Urothelium cell line (cell line): Measurements from ENCODE around the gene ZCCHC9.
"Not testable (repeated sequence)": the region's sequence is repeated elsewhere in the genome, so short reads cannot be mapped to it uniquely, and the experiment has no call there.

Source experiments
- DNase-seq: peaks from one replicate; pipeline ENCODE4 v3.0.0; 2011; ENCODE audit warnings: low spot score, mixed read lengths
- FAIRE-seq: peaks from 2 replicates; lab custom pipeline; 2011; peaks lifted over from hg19 to GRCh38; lab: Jason Lieb, UNC

ZCCHC9 gene

DNA sequence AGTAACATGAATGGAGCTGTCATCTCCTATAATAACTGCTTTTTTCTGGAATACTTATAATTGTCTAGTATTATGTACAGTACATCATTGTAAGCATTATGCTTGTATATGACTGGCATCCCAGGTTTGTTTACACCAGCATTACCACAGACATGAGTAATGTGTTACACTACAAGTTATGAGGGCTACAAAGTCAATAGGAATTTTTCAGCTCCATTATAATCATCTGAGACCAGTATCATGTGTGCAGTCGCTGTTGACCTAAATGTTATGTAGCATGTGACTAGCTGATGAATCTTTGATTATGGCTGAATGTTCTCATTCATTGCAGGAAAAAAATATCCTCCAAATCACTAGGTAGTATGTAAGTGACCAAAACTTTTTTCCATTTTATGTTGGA, 2.2 kb downstream of the ZCCHC9 start:
- FAIRE-seq: no peak
- no peak for DNase-seq

DNA sequence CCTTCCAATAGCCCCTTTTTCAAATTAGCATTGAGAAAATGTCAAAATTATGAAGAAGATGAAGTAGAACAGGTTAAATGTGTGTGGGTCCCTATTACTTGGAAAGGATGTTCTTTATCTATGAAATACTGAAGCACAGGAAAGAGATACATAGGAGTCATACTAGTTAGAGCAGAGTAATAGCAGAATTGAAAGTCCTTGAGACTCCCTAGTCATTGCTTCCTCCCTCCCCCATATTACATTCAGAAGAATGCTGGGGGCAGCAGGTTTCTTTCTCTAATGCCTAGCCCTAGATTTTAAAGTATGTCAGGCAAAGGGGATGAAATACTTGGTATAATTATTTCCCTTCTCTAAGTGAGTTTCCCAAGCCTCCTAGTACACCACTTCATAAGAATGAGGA, 4.4 kb downstream of the ZCCHC9 start:
- DNase-seq (no peak), FAIRE-seq (no peak)

DNA sequence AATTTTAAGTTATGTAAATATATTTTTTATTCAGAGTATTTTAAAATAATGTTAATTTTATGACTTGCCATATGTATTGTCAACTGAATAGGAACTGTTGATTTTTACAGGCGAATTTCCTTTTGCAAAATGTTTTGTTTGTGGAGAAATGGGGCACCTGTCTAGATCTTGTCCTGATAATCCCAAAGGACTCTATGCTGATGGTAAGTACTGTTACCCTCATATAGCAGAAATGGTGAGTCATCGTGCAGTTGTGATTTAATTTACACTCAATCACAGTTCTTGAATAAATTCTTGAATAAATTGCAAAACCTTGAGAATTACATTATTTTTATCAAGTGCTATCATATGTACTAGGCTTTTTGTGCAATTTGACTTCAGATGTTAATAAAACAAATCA, 7.4 kb downstream of the ZCCHC9 start:
- DNase-seq: no peak
- FAIRE-seq: no peak

DNA sequence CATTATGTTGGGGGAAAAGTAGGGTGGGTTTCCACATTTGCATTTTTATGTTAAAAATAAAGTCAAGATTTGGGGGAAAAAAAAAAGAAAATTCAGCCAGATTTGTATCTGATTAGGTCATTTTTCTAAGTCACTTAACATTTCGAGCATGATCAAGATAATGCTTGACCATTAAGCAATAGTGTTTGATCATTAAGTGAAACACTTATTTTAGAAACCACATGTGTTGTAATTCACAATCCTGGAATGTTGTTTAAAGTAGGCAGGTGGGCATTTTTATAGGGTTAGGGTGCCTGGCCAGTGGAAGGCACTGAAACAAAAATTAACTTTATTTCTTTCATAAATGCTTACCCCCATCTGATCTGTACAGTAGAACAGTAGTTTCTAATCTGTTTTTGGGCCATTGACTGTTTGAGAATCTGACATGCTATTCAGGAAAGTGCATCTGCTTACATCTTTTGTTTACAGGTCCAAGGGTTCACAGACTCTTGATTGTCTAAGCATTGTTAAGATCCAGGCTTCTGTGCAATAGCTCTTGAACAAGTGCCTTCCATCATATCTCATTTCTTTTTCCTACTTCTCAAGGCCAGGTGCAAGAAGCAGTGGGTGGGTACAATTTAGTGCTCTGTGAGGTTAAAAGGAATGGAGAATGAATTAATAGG, 9.1 kb downstream of the ZCCHC9 start:
- DNase-seq: no peak
- no peak for FAIRE-seq

DNA sequence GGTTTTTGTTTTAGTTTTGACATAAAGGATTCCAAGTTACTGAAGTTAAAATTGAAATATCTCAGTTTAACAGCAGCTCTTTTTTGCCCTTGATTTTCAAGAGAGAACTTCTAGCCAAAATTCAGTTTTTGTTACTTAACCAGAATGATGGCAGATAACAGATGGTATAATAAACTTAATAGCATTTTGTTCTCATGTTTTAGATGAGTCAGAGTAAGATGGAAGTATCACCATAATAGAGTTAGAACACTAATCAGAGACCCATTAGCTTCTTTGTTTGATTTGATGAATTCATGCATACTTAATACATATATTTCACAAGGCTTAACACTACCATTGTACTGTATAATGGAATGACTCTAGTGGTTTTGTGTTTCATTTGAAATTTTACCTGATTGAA, 11.9 kb downstream of the ZCCHC9 start:
- no peak for DNase-seq
- FAIRE-seq: no peak

DNA sequence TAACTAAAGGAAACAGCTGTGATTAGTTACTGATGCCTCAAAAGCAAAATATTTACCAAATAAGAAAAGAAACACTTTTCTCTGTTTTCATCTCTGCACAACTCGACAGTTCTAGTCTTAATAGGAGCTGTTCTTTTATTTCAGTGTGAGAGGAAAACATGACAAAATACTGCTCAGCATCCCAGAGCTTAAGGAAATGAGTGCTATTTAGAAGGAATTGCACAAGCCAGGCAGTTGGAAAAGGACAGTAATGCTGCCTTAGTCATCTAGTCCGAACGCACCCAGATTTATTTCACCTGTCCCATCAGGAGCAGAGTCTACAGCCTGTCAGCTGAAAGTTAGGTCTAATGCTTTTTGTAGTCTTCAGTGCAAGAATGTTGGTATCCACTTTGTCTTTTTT, 12.3 kb downstream of the ZCCHC9 start:
- FAIRE-seq: no peak

DNA sequence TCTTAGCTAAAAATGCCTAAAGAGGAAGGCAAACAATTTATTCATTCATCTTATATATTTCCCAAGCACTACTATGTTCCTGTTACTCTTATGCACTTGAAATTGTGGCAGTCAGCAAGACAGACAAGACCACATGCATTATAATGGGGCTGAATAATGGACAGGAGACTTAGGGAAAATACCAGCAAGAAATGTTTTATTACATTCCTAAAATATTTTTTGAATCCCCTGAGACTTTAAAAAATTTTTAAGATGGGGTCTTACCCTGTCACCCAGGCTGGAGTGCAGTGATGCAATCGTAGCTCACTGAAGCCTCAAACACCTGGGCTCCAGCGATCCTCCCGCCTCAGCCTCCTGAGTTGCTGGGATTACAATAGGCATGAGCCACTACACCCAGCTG, 13.2 kb downstream of the ZCCHC9 start:
- DNase-seq (no peak), FAIRE-seq (no peak)

More for the DNA sequence above, 12.3 kb downstream of the ZCCHC9 start:
- DNase-seq: no peak

DNA sequence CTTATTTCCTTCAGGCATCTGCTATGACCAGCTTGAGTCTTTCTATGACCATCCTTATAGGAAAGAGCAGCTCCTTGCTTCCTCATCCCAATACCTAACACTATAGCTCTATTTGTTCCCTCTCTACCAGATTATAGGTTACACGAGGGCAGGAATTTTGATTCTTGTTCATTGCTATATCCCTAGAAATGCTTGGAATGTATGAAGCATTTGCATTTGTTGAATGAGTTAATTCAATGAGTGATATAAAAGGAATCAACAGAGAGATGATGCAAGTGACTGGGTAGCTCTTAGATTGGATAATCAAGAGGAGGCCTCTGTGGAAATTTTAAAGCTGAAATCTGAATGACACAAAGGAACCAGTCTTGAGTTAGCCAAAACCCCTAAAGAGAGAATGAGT, 13.9 kb downstream of the ZCCHC9 start:
- DNase-seq: no peak
- FAIRE-seq: no peak

DNA sequence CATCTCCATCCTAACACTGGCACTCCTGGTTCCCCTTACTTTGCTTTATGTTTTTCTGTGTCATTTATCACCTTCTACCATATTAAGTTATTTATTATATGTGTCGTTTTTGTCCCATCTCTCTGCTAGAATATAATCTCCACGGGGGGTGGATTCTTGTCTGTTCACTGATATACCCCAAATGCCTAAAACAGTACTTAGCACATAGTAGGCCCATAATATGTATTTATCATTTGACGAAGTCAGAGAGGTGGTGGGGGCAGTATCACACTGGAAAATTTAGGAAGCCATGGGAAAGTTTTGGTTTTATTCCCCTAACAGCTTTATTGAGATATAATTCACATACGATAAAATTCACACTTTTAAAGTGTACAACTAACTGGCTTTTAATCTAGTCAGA, 14.4 kb downstream of the ZCCHC9 start:
- DNase-seq: no peak
- no peak for FAIRE-seq

DNA sequence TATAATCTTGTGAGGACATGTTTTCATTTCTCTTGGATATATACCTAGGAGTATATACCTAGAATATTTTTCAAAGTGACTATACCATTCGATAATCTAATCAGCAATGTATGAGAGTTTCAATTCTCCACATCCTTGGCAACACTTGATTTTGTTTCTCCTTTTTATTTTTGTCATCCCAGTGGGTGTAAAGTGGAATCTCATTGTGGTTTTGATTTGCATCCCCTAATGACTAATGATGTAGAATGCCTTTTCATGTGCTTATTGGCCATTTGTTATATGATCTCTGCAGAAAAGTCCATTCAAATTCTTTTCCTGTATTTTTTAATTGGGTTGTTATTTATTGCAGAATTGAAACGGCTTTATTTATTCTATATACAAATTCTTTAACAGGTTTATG, 15.2 kb downstream of the ZCCHC9 start:
- FAIRE-seq (no peak), DNase-seq (no peak)

DNA sequence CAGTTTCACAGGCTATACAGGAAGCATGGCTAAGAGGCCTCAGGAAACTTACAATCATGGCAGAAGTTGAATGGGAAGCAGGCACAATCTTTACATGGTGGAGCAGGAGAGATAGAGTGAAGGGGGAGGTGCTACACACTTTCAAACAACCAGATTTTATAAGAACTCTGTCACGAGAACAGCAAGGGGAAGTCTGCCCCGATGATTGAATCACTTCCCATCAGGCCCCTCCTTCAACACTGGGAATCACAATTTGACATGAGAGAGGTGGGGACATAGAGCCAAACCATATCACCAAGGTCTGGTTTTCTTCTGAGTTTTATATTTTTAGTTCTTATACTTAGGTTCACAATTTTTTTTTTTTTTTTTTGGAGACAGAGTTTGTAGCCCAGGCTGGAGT, 16.1 kb downstream of the ZCCHC9 start:
- no peak for FAIRE-seq
- DNase-seq: no peak

DNA sequence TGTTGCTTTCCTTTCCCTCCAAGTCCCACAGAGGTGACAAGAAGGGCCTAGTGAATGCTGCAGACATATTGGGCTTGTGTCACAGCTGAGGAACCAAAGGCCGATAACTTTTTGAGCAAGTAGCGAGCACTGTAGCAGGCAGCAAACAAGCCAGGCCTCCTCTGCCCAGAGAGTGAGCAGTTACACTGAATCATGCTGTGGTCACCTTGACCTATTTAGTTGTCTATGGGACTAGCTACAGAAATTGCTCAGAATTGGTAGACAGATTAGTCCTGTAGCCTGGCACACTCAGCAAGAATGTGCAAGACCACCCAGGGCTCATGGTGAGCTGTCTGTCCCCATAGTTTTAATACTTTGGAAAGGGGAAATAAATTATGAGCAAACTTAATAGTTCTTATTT, 25.2 kb downstream of the ZCCHC9 start:
- no peak for DNase-seq
- no peak for FAIRE-seq

DNA sequence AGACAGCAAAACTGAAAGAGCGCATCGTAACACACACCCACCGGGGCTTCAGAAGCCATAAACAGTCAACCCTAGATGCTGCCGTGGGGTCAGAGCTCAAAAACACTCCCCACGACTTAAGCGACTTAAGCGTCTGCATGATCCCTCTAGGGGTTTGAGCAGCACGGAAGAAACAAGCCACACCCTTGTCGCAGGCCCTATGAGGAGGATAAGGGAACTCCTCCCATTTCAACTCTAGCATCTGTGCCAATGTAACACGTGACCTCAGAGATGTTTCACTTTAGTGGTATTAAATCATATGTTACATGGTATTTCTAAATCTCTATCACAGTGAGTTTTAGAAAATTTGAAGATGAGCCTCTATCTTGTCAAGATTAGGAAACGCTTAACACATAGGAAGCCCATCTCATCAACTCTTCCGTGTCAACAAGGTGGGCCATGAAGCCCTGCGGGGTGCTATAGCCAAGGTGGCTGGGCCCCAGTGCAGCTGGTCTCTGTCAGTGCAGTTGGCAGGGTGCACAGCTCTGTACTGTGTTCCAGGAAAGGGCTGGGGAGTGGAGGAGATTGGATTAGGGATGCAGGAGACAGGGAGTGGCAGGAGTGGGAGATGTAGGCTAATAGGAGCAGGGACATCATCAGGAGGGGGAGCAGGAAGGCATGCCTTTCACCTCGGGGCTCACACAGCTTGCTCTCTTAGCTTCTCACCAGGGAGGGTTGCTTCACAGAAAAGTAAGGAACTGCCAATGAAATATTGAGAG, 33.1 kb downstream of the ZCCHC9 start:
- DNase-seq (no peak), FAIRE-seq (no peak)

DNA sequence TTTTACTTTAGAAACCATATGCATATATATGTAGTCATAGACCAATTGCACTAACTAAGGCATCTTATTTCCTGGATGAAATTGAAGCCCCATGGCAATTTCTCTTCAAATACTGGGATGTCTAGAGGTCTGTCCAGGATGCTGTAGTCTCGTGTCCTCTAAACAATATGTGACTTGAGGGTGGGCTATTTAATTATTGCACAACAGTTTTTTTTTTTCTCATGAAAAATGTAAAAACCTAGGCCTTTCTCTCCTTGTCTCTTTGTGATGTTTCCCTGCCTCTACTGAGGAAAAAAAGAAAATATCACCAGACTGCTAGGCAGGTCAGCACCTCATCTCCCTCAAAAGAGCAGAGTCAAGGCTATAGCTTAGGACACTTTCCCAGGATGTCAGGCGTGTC, 34.6 kb downstream of the ZCCHC9 start:
- FAIRE-seq (no peak), DNase-seq (no peak)

DNA sequence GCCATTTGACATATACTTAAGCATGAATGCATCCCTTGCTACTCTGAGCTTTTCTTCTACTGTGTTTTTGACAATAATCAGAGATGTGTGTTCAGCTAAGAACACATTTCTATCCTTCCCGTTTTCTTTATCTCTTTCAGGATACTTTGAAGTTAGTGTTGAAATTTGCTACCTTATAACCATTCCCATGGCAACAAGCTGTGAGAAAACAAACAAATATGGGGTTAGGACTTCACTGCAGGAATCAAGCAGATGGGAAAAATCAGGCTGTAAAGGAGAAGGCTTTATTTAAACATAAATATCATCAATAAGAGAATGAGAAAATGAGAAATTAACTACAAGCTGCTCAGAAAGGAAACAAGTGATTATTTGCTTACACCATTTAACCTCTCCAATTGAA, 35.2 kb downstream of the ZCCHC9 start:
- no peak for DNase-seq
- no peak for FAIRE-seq

DNA sequence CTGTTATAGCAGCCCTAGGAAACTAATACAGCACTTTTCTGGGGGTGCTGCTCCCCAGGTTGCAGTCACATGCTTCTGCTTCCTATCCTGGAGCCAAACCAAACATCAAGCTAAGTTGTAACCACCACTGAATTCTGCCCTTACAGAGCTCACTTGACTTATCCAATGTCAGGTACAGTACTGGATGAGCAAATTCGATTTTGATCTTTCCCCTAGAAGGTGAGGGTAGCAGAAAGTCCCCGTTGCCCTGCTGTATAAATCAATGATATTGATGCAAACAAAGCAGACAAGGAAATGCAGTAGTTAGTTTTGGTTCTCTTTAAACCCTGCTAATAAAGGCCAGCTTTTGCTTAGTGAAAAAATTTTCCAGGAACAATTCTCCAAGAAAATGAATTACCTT, 36.4 kb downstream of the ZCCHC9 start:
- DNase-seq (no peak), FAIRE-seq (no peak)

DNA sequence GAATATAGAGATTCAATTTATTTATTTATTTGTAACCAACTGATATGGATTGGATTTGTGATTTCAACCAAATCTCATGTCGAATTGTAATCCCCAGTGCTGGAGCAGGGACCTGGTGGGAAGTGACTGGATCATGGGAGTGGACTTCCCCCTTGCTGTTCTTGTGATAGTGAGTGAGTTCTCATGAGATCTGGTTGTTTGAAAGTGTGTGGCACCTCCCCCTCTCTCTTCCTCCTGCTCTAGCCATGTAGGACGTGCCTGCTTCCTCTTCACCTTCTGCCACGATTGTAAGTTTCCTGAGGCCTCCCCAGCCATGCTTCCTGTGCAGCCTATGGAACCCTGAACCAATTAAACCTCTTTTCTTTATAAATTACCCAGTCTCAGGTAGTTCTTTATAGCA, 36.8 kb downstream of the ZCCHC9 start:
- FAIRE-seq: not testable (repeated sequence)

DNA sequence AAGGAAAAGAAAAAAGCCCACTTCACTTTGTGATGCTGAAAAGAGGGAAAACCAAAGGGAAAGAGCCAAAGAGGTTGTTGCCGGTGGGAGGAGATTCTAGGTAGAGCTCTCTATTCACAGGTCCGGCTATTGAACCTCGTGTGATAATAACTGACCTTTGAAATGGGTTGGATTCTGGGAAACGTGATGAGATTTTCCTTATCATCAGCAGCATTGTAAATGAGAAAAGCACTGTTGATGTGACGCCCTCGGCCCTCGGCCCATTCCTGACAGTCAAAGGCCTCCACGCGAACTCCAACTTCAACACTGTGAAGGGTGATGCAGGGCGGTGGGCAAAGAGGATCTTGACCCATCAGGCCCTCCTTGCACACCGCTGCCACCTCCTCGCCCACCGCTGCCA, 43.3 kb downstream of the ZCCHC9 start:
- no peak for FAIRE-seq

More for the DNA sequence above, 36.8 kb downstream of the ZCCHC9 start:
- DNase-seq: not testable (repeated sequence)

DNA sequence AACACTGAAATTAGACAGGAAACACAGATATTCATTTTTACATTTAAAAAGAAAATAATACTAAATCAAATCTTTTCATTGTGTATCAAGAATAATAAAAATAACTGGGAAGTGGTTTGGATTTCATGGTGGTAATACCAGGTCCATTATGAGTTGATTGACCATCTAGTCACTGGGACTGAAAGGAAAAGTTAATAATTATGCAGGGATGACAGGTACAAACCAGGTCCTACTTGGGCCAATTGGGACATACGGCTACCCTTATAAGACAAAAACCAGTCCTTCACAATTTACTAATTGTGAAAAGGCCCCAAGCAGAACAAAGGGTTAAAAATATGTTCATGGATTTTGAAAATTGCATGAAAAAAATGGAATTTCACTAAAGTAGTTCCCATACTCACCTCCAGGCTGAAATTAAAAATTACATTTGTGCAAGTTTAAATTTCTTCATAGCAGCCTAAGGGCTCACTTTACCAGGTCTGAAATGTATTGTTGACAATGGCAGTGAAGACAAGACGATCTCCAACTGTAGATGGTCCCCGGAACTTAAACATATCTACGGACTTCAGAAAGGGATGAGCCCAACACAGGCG, 44.1 kb downstream of the ZCCHC9 start:
- no peak for FAIRE-seq

More for the DNA sequence above, 43.3 kb downstream of the ZCCHC9 start:
- no peak for DNase-seq

DNA sequence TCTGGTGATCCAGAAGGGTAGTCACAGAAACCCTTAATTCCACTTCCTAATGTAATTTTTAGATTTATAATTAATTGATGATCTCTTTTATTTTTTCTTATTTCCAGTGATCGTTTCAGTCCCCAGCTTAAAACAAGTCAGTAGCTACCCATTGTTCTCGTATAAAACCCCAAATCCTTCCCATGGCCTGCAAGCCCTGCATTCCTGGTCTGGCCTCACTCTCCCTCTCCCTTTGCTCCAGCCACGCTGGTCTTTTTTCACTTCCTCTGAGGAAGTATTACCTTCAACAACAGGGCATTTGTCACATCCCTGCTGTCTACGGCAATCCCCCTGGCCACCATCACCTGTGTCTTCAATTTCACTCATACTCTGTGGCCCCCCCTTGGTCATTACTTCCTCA, 47.8 kb downstream of the ZCCHC9 start:
- FAIRE-seq (no peak), DNase-seq (no peak)

More for the DNA sequence above, 44.1 kb downstream of the ZCCHC9 start:
- no peak for DNase-seq

DNA sequence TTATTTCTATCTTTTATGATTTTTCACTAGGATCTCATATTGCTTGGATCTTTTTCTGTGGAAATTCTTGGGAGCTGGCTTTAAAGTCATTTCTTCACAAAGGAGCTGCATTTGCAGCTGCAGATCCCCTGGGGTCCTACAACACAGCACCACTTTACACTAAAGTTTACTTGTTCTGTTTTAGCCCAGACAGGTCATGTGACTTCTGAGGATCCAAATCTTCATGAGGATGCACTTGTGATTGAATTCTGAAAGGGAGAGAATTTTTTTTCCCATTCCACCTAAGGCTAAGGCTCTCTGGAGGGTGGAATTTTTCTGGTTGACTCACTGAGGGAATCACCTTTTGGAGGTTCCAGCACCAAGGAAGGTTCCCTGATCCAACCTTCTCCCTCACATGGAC, 49.1 kb downstream of the ZCCHC9 start:
- FAIRE-seq (no peak), DNase-seq (no peak)

DNA sequence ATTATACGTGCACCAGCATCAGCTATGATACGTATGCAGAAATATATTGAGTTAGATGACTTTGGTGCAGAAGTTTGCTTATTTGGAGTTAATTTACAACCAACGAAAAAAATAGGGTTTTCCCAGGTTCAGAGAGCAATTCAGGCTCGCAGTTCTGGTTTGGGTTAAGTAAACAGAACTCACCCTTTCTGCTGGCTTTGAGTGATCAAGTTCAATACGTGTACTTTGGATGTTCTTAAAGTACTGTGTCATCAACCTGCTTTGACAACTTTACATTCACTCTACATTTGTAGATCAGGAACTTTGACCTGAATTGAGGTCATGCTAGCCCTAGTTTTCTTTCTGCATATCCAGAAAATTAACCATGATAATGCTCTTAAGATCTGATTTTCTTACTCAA, 51.8 kb downstream of the ZCCHC9 start:
- no peak for FAIRE-seq
- DNase-seq: no peak
